ENCODE results near the gene FHIT. TPM values are rescaled to one million over a fixed set of nuclear protein-coding genes. Genes with fewer than 3 reads are reported as not detected.

FHIT gene
- total and polyA plus RNA-seq, 2 of the 4 experiments (the other 2 are of a cell fraction) = 0.07 TPM; not detected in 1

GRCh38 chr3:59811160-59811559 lies 1440.1 kb downstream of the FHIT start:
- H3K36me3 ChIP-seq (ENCODE audit: control insufficient read depth, insufficient read depth, low read length) = no peaks in the 10 kb centered on the region
- no CpG with 5 or more reads among the region's 2 CpGs for WGBS, 2 experiments (ENCODE audit: extremely low coverage in 2 of 2, insufficient read length in 1 of 2)
- CTCF ChIA-PET = no interaction called here
- no peak for DNase-seq
- H3K27ac ChIP-seq (ENCODE audit: insufficient read depth, low read length) = no peak overlapping the region
- POLR2A ChIA-PET (ENCODE audit: unreplicated experiment) = no interaction called here
- H3K56ac ChIP-seq (ENCODE audit: extremely low read depth, insufficient read depth, low read length) = no peak overlapping the region
- intact Hi-C loops (cut with micrococcal nuclease) (loop anchor here (5.0 kb wide), 1 partner anchor 179 kb away; no protein-coding TSS in a partner anchor), dilution Hi-C loops (cut with HindIII; ENCODE audit: low sequenced_read_pairs, unreplicated experiment) (no loop called here), in situ Hi-C loops (cut with MboI; ENCODE audit: low sequenced_read_pairs) (loop anchor here (25.0 kb wide), 2 partner anchors 824 to 1174 kb away; no protein-coding TSS in a partner anchor)
- peak overlapping the region; percentile 12; the same call in 1 of the 2 replicates for H3K18ac ChIP-seq (ENCODE audit: low read depth, low read length)
- peak overlapping the region; percentile 64 for H2BK20ac ChIP-seq (ENCODE audit: low read depth, low read length)
- H2AK9ac ChIP-seq (replicated peaks; ENCODE audit: low read depth, low read length, poor library complexity) = no peak overlapping the region
- H2BK15ac ChIP-seq (ENCODE audit: low read depth, low read length) = peak overlapping the region; percentile 52; the same call in 2 of the 3 replicates
- H3K9me3 ChIP-seq (ENCODE audit: control insufficient read depth, insufficient read depth, low read length) = no peaks in the 10 kb centered on the region
- H2BK120ac ChIP-seq (ENCODE audit: low read depth, low read length) = peak overlapping the region; percentile 79
- no peak overlapping the region for H2BK5ac ChIP-seq (ENCODE audit: low read depth, low read length, poor library complexity, severe bottlenecking)
- H3K4ac ChIP-seq (ENCODE audit: low read depth, low read length) = peak overlapping the region; percentile 8; the same call in 1 of the 2 replicates
- no peak overlapping the region for H3K9ac ChIP-seq (ENCODE audit: low read depth, low read length)
- no peak for TF ChIP-seq RAD21 (IDR thresholded peaks at IDR 0.05; ENCODE audit: low read length)
- no peak for TF ChIP-seq CTCF (conservative IDR thresholded peaks at IDR 0.05; ENCODE audit: low read depth, low read length)
- TF ChIP-seq, protein P1, sequence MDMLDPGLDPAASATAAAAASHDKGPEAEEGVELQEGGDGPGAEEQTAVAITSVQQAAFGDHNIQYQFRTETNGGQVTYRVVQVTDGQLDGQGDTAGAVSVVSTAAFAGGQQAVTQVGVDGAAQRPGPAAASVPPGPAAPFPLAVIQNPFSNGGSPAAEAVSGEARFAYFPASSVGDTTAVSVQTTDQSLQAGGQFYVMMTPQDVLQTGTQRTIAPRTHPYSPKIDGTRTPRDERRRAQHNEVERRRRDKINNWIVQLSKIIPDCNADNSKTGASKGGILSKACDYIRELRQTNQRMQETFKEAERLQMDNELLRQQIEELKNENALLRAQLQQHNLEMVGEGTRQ (IDR thresholded peaks at IDR 0.05; ENCODE audit: low read depth, low read length) = no peak
- no peak for TF ChIP-seq BHLHE40 (IDR thresholded peaks at IDR 0.05; ENCODE audit: low read depth, low read length)
- no peak for TF ChIP-seq CHD1 (IDR thresholded peaks at IDR 0.05; ENCODE audit: low read depth, low read length)
- no peak for TF ChIP-seq RFX5 (IDR thresholded peaks at IDR 0.05; ENCODE audit: low read depth, low read length)
- BruUV-seq (replicated peaks) = no TSS peak
- H2AK5ac ChIP-seq (ENCODE audit: low read depth, low read length) = peak overlapping the region; percentile 66
- no peak overlapping the region for H3K4me2 ChIP-seq (ENCODE audit: low read depth, low read length)
- no peak overlapping the region for H3K23ac ChIP-seq (ENCODE audit: low read depth, low read length)
- no peaks in the 10 kb centered on the region for H3K27me3 ChIP-seq (ENCODE audit: control insufficient read depth, insufficient read depth, low read length)
- no peak overlapping the region; the same call in 1 of the 2 replicates for H4K5ac ChIP-seq (ENCODE audit: low read depth, low read length)
- ATAC-seq (ENCODE audit: low read depth) = no peak
- H4K20me1 ChIP-seq (ENCODE audit: insufficient read depth, low read length) = no peaks in the 10 kb centered on the region
- H2AFZ ChIP-seq (replicated peaks; ENCODE audit: low read length, poor library complexity) = no peak overlapping the region
- peak overlapping the region; percentile 66; the same call in 1 of the 2 replicates for H3K14ac ChIP-seq (replicated peaks; ENCODE audit: low read depth, low read length)
- no peaks in the 10 kb centered on the region for H3K79me1 ChIP-seq (ENCODE audit: low read depth in 1 of 2, low read length in 2 of 2)
- peak overlapping the region; percentile 19 for H4K91ac ChIP-seq (ENCODE audit: insufficient read depth, low read depth, low read length)
- peaks cover 10% of the 10 kb centered on the region for H3K4me1 ChIP-seq (ENCODE audit: control insufficient read depth, insufficient read depth, low read length)
- H3K4me3 ChIP-seq (ENCODE audit: insufficient read depth, low read depth, low read length) = no peak overlapping the region
- H4K8ac ChIP-seq (ENCODE audit: low read depth in 2 of 2, low read length in 2 of 2) = peak overlapping the region; percentile 1 to 10; a peak in 3 of 4 replicates
- peaks cover 11% of the 10 kb centered on the region for H3K9me1 ChIP-seq (ENCODE audit: insufficient read depth, low read length)
